NOMO-1 treated with DMSO at 0.1 percent for 48 hours (cell line): ENCODE measurements around the gene ACOXL.

ENCODE experiments used
- DNase-seq: peaks from one replicate; lab custom pipeline; 2025; ENCODE audit not compliant: unreplicated experiment; lab: John Stamatoyannopoulos, UW

ACOXL gene

DNA sequence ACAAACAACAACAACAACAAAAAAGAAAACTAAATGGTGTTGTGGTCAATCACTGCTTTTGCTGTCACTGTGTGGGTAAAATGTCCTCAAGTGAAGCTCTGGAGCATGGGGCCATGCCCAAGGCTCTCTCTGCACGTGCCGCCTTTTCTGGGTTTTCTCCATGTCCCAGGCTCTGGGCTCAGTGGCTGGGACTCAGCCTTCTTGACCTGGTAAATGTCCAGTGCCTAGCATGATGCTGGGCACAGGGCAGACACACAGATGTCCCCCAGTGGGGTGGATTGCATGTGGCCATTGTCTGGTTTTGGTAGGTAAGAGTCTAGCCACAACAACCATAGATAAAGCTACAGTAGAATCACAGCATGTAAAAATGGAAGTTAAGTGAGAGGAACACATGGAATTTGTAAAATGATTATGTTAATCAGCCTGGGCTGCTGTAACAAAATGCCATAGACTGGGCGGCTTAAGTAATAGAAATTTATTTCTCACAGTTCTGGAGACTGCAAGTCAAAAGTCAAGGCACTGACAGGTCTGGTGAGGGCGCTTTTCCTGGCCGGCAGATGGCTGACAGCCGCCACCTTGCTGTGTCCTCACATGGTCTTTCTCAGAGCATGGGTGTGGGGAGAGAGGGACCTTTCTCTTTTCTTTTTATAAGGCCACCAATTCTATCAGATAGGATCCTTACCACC is 174.4 kb downstream of the ACOXL start:
- no peak for DNase-seq

DNA sequence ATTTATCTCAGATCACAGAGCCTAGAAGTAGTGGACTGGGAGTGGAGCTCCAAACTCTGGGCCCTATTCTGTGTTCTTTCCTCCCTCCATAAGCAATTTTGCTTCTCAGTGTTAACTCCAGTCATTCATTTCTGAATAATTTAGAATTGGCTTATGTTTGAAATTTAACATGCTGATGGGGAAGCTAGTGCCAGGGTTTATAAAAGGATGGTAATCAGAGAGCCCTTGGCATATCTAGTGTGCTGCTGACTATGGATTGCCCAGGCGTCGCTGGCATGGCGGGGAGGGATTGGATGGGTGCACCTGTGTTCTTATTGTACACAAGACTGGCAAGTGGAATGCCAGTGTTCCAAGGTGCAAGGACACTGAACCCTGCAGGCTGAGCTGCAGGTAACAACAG is 177.1 kb downstream of the ACOXL start:
- DNase-seq, result no peak

DNA sequence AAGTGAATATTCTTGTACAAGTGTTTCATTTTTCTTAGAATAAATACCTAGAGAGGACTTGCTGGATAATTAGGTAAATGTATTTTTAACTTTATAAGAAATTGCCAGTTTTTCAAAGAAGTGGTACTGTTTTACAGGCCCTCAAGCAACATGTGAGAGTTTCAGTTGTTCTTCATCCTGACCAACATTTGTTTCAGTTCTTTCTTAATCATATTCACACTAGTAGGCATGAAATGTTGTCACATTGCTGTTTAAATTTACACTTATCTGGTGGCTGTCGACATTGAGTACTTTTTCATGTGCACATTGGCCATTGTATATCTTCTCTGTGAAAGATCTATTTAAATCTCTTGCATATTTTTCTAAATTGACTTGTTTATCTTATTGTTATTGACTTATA is 178.1 kb downstream of the ACOXL start:
- no peak for DNase-seq

DNA sequence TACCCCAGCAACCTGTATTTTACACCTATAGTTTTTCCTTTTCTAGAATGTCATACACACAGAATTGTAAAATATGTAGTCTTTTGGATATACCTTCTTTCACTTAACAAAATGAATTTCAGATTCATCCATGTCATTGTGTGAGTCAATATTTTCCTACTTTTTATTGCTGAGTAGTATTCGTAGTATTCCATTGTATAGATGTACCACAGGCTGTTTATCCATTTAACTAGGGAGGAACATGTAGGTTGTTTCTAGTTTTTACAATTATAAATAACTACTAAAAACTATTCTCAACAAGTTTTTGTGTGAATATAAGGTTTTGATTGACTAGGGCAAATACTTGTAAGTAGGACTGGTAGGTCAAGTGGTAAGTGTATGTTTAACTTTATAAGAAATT is 187.4 kb downstream of the ACOXL start:
- no peak for DNase-seq

DNA sequence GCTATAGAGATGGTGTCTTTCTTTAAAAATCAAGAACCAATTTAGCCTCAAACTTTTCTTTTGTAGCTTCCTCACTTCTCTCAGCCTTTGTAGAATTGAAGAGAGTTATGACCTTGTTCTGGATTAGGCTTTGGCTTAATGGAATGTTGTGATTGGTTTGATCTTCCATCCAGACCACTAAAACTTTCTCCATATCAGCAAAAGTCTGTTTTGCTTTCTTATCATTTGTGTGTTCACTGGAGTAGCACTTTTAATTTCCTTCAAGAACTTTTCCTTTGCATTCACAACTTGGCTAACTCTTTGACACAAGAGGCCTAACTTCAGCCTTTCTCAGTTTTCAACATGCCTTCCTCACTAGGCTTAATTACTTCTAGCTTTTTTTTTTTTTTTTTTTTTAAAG is 193.1 kb downstream of the ACOXL start:
- DNase-seq, result no peak

DNA sequence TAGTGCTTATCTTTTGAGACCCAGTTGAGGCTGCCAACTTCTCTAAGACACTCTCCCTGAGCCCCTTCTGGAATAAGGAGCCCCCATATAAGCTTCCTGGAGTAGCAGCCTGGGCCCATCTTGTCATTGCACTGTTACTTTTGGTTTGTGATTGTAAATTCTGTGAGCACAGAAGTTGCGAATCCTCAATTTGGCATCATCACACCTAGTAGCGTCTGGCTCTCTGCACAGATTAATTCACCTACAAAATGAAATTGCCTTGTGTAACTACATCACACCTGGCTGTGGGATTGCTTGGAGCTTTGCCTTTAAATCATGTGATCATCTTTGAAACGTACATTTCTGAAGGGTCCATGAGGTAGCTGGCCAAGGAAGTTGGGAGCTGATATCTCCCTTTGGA is 195.2 kb downstream of the ACOXL start:
- DNase-seq, result no peak

DNA sequence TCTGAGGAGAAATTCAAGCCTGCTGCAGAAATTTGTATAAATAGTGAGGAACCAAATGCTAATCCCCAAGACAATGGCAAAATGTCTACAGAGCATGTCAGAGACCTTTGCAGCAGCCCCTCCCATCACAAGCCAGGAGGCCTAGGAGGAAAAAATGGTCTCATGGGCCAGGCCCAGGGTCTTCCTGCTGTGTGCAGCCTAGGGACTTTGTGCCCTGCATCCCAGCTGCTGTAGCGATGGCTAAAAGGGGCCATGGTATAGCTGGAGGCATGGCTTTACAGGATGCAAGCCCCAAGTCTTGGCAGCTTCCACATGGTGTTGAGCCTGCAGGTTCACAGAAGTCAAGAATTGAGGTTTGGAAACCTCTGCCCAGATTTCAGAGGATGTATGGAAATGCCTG is 197.2 kb downstream of the ACOXL start:
- no peak for DNase-seq

DNA sequence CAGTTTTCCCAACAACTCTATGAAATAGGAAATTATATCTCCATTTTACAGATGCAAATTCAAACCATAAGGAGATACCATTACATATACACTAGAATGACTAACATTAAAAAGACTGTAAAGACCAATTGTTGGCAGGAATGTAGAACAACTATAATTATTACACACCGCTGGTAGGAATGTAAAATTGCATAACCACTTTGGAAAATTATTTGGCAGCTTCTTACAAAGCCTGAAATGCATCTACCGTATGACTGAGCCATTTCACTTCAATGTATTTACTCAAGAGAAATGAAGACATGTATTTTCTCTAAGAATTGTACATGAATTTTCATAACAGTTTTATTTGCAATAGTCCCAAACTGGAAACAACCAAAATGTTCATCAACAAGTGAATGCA is 199.3 kb downstream of the ACOXL start:
- no peak for DNase-seq

DNA sequence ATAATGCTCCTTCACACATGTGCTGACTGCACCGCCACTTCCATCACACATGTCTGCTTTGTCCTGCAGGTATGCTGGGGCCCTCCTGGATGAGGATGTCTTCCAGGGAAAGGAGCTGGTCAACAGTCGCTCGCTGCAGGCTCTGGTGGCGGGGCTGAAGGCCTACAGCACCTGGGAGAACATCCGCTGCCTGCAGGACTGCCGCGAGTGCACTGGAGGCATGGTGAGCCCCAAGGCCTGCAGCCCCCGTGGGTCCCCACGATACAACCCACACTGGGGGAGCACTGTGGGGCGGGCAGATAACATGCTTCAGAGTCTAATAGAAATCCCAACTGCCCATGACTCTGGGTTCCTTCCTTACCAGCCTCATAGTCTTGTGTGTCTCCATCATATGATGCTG is 201.0 kb downstream of the ACOXL start:
- no peak for DNase-seq

DNA sequence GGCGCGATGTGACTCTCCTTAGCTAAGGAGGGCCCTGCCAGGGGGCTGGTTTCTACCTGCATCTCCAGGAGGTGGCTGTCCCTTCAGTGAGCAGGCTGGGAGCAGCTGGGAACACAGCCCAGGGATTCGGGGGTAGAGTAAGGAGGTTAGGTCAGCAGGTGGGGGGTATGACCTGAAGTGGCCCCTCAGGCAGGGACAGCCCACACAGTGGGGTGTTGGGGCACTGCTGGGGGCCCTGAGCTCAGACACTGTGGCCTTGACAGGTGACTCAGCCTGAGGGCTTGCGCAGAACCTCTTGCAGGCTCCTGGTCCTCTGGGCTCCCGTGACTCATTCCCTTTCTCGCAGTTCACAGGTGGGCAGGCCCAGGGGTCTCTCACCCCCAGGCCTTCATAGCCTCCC is 202.6 kb downstream of the ACOXL start:
- no peak for DNase-seq

DNA sequence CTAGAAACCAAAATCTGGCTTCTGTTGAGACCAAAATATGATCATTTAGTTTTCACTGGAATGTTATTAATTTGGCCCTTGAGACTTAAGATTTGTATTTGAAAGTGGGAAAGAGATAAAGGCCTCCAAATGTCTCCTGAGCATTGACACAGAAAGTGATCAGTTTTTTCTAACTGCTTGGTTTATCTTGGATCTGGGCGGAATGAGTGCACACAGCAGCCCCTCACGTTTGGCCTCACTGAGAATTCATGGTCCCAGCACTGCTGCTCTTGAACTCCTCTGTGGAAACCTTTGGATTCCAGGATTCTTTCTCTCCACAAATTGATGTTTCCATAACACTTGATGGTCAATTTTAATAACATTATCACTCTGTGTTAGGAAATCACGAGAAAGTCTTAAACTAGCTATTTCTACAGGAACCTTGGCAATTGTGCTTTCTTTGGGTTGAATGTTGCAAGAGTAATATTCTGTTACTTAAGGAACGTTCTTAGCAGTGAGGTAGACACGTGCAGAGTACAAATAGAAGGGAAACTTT is 208.1 kb downstream of the ACOXL start:
- peak; percentile 27 for DNase-seq

DNA sequence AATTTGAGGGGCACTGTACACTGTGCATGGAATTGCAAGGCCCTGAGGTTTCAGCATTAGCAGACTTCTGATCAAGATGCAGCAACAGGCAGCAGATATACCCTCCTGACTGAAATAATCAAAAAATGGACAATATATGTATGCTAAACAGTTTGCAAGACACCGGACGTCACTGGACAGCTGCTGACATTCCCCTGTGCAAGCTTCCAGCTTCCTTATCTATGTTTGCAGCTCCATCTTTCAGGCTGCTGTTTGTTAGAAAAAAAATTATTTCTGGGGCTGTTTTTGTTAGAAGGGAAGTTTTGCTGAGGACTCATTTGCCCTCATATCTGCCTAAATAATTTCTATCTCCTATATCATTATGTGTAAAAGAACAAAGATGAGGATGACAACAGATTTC is 208.9 kb downstream of the ACOXL start:
- no peak for DNase-seq

DNA sequence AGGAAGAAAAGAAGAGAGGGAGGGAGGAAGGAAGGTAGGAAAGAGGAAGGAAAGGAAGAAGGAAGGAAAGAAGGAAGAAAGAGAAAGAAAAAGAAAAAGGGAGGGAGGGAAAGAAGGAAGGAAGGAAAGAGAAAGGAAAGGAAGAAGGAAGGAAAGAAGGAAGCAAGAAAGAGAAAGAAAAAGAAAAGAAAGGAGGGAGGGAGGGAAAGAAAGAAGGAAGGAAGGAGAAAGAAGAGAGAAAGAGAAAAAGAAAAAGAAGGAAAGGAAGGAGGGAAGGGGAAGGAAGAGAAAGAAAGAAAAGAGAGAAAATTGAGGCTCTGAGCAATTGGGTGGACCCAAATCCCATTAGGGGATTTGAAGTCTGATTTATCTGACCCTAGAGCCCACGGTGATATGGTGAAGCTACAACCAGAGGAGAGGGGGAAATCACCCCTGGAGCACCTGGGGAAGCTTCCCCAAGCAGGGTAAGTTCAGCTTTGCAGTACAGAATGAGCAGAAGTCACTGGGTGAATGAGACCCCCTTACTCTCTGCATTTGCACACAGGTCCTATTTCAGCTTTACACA is 210.8 kb downstream of the ACOXL start:
- DNase-seq, result no peak

DNA sequence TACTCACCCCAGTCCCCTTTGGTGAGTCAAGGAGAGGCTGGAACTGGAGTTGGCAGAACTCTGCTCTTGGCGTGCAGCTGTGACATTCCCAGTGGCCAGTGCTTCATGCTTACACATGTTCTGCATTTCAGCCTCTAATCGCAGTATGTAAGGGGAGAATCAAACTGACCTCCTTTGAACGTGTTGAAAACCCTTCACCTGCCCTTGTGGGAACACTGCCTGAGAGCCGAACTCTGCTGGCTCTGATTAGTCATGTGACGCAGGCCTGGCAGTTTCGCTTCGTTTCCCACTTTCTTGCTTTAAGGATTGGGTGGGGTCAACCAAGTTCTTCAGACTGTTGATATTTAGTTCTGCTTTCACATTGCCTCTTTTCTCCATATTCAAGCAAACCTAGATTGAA is 214.5 kb downstream of the ACOXL start:
- DNase-seq, result peak; percentile 88

DNA sequence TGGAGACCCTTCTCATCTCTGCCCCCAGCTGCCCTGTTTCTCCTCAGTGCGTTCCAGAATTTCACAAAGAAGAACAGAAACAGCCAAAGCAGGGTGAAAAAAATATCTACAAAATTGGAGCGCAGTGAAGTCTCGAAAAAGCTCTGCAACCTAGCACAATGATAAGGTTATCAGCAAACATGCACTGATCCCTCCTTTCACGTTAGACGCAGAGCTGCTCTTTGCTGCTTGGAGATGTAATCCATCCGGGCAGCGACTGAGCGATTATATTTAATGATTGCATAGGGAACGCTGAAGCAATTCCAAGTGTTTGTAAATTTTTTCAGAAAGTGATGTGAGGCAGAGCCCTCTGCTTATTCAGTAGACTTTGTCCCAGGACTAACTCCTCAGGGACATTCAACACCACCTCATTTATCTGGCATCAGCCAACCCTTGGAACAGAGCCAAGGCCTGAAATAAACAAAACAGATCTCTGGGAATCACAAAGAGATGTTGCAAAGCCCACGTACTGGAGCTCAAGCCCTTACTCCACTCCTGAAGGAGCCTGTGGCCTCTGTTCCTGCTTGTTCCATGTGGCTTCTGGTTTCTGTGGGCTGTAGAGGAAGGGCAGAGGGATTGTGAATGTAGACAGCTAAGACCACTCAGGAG is 215.8 kb downstream of the ACOXL start:
- DNase-seq, result no peak

DNA sequence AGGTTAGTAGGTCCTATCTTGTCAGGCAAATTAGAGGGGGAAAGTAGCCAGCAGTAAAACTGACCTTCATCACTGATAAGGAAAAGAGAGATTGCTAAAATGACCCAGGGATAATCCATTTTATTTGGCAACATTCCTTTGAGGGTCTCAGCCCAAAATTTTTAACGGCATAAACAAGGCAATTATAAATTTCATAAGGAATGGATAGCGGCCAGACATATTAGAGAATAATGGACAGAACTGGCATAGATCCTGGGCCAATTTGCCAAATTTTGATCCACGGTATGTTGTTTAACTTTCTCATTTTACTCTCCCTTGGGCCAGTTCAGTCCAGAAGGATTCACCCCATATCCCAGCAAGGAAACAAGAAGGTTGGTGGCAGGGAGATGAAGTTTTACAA is 217.9 kb downstream of the ACOXL start:
- no peak for DNase-seq

DNA sequence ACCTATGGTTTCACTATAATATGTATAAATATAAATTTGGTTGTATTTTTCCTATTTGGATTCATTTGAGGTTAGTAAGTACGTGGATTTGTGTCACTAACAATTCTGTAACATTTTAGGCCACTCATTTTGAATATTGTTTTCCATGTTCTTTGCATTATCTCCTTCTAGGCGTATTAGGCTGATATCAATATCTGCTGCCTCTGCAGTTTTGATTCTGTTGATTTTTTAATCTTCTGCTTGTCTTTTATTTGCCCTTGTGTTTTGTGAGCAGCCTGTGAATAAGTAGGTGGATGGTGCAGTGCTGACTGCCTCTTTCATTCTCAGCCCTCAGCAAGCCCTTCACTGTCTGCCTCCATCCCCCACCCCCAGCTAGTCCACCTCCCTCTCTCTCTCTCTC is 222.7 kb downstream of the ACOXL start:
- no peak for DNase-seq

DNA sequence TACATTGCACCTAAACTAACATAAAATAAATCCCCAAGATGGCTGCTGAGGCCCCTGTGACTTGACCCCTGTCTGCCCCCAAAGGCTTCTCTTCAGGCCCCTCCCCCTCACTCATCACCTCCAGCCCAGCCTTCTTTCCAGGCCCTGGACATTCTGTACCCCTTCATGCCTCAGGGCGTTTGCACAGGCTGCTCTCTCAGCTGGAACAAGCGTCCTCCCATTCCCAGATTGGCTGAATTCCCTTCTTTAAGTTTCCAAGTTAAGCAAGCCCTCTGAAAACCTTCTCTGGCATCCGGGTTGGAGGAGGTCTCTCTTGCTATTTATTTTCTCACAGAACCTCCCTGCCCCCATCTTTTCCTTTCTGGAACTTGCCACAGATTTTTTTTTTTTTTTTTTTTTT is 223.2 kb downstream of the ACOXL start:
- no peak for DNase-seq

DNA sequence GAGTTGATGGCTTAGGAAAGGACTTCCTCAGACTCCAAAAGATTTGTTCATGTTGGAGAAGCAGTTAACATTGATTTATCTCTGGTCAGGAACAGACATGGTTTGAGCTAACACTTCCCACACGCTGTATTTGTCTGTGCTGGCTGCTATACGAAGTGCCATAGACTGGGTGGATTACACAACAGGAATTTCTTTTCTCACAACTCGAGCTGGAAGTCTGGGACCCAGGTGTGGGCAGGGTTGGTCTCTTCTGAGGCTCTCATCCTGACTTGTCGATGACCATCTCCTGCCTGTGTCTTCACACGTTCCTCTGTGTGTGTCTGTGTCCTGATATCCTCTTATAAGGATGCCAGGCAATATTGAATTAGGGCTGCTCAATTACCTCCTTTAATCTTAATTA is 224.9 kb downstream of the ACOXL start:
- no peak for DNase-seq

DNA sequence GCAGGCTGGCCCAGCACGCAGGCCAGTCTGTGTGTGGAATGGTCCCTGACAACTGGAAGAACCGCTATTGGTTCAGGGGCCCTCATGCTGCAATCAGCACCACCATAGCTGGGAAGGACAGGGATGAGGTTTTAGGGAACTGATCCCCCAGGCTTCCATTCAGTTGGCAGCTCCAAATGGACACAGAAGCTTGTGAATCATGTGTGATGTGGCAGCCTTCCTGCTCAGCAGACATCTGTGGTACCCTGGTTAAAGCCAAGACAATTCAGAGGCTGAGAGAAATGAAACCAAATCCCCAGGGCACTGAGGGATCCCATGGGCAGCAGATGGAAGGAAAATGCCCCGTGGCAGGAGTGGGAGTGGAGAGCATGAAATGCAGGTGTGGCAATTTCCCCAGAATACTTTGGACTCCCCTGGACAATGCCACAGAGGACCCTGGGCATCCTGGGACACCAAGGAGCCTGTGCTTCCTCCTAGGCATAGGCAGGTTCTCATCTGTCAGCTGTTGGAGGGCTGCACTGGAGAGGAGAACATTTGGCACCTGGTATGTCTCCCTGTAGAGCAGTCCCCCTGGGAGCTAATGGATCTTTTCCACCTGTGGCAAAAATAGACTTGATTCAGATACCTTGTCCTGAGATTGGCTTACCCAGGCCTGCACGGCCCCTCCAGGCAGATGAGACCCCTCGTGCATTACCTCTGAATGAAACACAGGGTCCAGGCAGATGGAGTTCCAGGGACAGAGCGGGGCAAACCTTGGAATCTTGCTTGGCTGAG is 226.2 kb downstream of the ACOXL start:
- no peak for DNase-seq

DNA sequence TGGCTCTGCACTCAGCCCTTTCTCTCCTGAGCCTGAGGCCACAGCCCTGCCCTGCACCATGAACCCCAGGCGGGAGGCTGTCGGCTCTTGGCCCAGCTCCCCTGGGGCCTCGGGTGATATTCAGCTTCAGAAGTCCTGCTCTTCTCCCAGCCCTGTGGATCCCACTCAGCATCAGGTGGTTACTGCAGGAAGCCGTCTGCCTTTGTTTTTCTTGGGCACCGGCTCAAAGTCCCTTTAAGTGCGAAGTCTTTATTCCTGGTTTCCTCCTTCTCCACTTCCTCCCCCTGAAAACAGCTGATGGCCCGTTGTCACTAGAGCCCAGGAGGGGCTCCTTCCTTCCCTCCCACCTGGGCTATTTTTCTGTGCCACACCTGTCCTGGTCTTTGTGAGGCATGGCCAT is 226.8 kb downstream of the ACOXL start:
- DNase-seq, result no peak

DNA sequence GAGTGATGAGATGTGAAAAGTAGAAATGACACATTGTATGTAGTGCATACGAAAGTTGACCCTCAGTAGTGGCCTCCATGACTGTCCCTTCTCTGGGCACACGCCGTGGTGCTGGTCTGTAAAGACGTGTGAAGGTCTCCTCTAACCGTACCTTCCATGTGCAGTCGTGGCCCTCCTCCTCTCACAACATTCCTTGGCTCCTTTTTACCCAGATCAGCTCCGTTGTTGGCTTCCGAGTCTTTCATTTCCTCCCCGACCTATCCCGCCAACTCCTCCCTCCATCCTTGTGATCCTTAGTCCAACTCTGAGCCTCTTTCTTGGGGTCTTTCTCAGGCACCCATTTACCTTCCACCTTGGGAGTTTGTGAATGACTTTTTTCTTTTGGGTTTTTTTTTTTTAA is 227.9 kb downstream of the ACOXL start:
- DNase-seq, result no peak
